HT-29 (cell line): ENCODE measurements around the gene DOP1A. TPM values are rescaled to one million over a fixed set of nuclear protein-coding genes. Genes with fewer than 3 reads are reported as not detected.

ENCODE experiments used
- DNase-seq: peaks from one replicate; pipeline ENCODE4 v3.0.0-alpha.2; 2015; ENCODE audit warnings: low spot score
- total RNA-seq: library from RNA; depleted of rRNA; stranded (reverse); fragments of >200 nt; shearing (Covaris generic); gene quantifications from 2 replicates; pipeline ENCODE4 v1.2.3, GENCODE V29; 2014; rRNA removed

Gene DOP1A
- total RNA-seq, 1 experiment from 2014 or later, result 6.5 TPM

DNA sequence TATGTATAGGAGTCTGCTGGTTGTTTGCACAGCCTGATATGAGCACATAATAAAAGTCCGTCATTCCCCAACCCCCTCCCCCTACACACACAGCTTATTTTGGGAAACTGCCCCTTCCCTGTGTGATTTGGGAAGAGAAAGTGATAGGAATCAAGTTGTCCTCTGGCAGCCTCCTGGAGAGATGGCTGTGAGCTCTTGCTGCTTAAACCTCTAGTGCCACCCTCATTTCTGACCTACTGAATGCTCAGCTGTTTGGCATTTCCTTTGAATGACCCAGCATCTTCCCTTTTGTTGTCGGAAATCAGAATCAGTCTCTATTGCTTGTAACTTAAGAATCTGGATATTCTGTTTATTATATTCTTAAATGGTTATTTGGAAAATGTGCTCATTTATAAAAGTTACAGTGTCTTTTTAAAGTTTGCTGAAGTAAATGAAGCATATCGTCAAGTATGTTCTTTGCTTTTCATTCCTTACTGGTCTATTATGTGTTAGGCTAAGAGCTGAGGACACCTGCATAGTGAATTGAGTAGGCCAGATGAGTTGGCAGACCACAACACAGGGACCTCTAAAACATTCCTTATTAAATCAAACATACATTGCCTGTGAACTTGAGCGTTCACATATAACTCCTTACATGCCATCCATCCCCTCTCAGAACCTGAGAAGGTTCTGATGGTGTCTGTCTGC lies 131.2 kb downstream of the DOP1A start:
- no peak for DNase-seq

DNA sequence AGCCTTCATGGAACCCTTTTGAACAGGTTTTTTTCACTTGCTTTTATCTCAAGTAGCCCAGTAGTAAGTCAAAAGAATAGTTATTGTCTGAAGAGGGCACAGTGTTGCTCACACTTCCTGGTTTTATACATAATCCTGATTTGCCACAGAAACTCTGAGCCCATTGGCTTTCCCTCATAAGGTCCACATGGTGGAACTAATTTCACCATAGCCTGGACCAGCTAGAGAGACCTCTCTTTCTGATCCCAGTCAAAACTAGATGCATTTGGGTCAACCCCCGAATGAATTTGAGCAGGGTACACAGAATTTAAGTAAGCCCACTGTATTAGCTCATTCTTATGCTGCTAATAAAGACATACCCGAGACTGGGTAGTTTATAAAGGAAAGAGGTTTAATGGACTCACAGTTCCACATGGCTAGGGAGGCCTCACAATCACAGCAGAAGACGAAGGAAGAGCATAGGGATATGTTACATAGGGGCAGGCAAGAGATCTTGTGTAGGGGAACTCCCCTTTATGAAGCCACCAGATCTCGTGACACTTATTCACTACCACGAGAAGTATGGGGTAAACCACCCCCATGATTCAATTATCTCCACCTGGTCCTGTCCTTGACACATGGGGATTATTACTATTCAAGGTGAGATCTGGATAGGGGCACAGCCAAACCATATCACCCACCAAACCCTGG lies 131.8 kb downstream of the DOP1A start:
- DNase-seq, result no peak

DNA sequence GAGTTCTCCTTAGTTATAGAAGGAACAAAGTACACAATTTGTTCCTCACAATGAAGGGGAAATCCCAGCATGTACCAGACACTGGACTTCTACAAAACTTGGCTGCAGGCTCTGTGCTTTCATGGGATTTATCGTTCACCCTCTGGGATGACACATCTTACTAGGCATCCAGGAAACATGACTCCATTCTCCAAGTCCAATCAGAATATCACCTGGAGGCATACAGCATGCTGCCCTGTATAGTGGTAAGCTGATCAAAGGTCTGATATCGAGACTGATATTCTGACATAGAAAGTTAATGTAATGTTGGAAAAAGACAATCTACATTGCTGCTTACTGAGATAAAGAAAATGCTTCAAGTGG lies 132.4 kb downstream of the DOP1A start:
- DNase-seq, result no peak

DNA sequence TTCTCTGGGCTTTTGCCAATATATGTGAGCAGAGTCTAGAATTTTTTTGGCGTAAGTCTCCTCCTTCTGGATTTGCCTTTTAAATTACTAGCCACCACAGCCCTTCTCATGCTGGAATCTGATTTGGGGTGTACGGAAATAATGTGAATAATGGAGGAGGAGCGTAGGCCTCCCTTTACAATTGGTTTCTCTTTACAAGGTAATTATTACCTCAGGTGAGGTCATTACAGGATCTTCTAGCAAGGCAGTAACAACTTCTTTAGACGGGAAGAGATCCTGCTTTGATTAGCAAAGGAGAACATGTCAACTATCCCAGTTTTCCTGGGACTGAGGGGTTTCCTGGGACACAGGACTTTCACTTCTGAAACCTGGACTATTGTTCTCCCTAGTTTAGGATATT lies 134.6 kb downstream of the DOP1A start:
- no peak for DNase-seq

DNA sequence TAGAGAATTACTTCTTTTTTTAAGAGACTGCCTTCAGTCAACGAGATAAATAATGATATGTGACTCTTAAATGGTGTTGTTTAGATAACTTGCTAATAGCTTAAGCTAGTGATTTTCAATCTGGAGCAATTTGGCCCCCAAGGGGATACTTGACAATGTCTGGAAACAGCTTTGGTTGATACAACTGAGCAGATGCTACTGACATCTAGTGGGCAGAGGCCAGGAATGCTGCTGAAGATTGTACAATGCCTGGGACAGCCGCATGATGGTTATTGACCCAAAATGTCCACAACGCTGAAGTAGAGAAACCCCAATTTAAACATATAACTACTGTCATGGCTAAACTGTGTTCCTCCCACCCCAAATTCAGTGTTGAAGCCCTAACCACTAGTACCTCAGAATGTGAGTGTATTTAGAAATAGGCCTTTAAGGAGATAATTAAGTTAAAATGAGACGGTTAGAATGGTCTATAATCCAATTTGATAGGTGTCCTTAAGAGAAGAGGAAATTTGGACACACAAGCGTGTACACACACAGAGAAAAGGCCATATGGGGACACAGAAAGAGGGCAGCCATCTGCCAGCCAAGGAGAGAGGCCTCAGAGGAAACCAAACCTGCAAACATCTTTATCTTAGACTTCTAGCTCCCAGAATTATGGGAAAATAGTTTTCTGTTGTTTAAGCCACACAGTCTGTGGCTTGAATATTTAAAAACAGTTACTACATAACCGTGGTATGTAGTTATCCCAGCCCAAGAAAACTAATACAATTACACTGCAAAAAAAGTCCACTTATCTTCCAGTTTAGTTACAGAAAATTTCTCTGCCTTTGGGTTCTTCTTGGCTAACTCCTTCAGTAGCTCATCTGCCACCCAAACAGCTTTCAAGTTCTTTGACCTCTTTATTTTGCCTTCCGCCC lies 147.9 kb downstream of the DOP1A start:
- DNase-seq, result peak; percentile 69

DNA sequence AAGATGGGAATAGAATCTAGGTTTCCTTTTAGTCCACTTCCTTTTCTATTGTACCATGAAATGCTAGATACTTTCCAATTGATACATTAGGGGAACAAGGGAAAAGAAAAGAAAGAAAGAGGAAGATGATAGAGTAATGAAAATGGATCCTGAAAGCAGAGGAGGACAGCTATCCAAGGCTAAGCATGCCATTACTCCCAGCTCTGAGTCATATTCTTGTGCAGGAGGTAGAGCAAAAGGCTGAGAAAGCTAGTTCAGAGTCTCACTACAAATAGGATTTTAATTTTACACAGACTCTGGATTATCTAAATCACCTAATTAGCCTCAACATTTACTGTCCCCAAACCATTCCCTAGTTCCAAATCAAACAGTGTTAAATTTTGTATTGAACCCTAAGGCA lies 149.3 kb downstream of the DOP1A start:
- DNase-seq, result no peak

Other genes with a start within 250 kb of the DOP1A start
- gene UBE3D, start 1.8 kb upstream of the DOP1A start, total RNA-seq, result 3.9 and 5.9 TPM in 2 replicates
- gene PGM3, start 125.6 kb downstream of the DOP1A start, total RNA-seq, result 14.7 and 18.3 TPM in 2 replicates
- 0.60 and 1.1 TPM in 2 replicates for gene RWDD2A, start 125.7 kb downstream of the DOP1A start, total RNA-seq